Testis (tissue), 2 donors: ENCODE measurements around the gene ELMO1.

Experiments used
- POLR2A ChIP-seq: fragments of 450-650 bp; IDR thresholded peaks from one replicate; pipeline ENCODE4 v1.6.1; 2017; ENCODE audit warnings: antibody characterized with exemption, mild to moderate bottlenecking, moderate library complexity
- TF ChIP-seq, protein P1 (sequence below), 3 experiments: fragments of 450-650 bp in 2 of 3; fragments of 200-600 bp in 1 of 3; sonication (generic) in 1 of 3; IDR thresholded peaks; one replicate each; pipeline ENCODE4 v1.5.1; 2016 to 2019; ENCODE audit warnings: antibody characterized with exemption in 3 of 3, mild to moderate bottlenecking in 2 of 3, moderate library complexity in 1 of 3

DNA sequence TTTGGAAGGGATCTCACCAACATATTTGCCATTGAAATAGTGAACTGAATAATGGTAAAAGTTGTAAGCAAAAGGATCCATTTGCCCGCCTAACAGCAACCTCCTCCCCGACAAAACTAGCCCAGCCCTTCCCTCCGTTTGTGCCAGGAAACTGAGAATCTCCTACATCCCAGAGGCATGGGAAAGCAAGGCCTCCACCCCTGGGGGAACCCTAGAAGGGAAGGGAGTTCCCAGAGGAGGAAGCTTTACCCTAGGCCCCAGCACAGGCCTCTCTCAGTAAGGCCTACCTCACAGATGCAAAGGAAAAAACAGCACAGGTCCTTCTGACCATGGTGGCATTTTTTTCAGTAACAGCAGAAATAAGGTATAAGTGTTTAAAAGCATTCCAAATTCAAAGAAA, 229.7 kb downstream of the ELMO1 start:
- TF ChIP-seq POLR2A: no peak
- TF ChIP-seq, protein P1, sequence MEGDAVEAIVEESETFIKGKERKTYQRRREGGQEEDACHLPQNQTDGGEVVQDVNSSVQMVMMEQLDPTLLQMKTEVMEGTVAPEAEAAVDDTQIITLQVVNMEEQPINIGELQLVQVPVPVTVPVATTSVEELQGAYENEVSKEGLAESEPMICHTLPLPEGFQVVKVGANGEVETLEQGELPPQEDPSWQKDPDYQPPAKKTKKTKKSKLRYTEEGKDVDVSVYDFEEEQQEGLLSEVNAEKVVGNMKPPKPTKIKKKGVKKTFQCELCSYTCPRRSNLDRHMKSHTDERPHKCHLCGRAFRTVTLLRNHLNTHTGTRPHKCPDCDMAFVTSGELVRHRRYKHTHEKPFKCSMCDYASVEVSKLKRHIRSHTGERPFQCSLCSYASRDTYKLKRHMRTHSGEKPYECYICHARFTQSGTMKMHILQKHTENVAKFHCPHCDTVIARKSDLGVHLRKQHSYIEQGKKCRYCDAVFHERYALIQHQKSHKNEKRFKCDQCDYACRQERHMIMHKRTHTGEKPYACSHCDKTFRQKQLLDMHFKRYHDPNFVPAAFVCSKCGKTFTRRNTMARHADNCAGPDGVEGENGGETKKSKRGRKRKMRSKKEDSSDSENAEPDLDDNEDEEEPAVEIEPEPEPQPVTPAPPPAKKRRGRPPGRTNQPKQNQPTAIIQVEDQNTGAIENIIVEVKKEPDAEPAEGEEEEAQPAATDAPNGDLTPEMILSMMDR (IDR thresholded peaks at IDR 0.05): no peak
